Stimulated activated CD8-positive, alpha-beta memory T cell treated with anti-CD3 and anti-CD28 coated beads, Interleukin-7, amount 100 ng/mL, for 1 hour (primary cell): Measurements from ENCODE around the gene KCTD16.
A peak's percentile ranks its signal among the peaks of the same experiment; 100 is the strongest.

Experiments used
- DNase-seq, 2 donors: peaks; one replicate each; pipeline ENCODE4 v3.0.0-alpha.2; 2020; ENCODE audit warnings: low read depth in 2 of 2

Gene KCTD16

DNA sequence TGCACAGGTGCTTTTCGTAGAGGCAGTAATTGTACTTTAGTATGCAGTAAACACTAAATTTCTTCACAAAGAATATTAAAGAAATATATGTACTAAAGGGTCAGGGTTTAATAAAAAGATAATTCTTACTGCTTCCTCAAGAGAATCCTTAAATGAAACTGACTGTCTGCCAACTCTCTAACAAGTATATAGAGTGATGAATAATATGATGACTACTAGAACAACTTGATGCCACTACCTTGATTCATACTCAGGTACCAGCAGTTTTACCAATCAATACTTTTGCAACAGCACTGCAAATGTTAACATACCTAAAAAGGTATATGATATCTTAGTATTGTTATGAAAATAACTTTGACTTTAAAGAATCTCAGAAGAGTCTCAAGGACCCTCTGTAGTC lies 4.0 kb upstream of the KCTD16 start:
- no peak for DNase-seq

DNA sequence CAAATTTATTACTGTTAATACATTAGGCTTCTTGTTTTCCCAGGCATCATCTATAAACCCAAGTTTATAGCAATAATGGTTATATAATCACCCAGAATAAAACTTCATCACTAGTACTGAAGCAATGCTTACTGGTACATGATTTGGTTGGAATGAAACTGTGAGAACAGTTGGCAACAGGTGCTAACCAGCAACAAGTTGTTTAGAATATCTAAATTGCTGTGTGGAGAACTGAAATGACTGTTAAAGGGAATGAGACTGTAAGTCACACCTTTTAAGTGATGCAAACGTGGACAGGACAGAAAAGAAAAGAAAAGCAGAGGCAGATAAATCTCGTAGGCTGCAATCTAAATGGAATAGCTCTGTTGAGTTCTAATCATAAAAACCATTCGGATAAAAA lies 2.7 kb upstream of the KCTD16 start:
- DNase-seq = no peak

DNA sequence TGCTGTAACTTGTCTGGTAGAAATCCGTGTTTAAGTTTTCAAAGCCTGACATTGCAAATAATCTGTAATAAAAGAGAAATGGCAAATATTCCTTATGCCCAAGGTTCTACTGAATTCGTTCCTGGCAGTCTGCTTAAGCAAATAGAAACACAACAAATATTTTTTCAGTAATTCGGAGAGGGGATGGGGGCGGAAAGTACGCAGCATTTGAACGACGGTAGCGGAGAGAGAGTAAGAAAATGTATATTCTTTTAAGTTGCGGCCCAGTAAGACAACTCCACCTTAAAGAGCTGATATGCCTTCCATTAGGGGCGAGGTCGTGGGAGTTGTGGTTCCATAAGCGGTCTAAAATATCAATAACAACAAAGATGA lies 783 bp upstream of the KCTD16 start:
- no peak for DNase-seq

DNA sequence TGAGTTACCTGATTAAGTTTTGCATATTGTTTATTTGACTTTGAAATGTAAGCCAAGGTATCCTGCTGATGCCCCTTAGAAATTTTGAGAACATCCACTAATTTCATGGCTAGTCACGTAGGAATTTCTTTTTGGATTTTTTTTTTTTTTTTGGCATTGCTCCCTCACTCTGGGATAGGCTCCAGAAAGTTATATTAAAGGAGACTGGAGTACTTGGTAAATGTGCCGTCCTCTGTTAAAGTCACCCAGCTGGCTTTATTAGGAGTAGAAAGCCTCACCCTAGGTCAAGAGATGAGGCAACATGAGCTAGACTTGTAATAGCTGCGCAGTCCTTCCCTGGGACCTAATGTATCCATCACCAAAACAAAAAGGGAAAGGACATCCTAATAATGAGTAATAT lies 3.1 kb downstream of the KCTD16 start:
- DNase-seq = no peak

DNA sequence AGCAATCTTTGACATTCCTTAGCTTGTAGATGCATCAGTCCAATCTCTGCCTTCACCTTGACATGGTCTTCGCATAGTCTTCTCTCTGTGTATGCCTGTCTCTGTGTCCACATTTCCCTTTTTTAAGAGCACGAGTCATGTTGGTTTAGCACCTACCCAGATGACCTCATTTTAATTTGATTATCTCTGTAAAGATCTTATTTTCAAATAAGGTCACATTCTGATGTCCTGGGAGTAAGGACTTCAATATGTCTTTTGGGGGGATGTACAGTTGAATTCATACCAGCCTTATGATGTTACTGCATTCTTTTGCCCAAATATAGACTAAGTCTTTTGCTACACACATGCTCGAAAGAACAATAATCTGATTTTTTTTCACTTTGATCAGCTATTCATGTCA lies 6.9 kb downstream of the KCTD16 start:
- no peak for DNase-seq

DNA sequence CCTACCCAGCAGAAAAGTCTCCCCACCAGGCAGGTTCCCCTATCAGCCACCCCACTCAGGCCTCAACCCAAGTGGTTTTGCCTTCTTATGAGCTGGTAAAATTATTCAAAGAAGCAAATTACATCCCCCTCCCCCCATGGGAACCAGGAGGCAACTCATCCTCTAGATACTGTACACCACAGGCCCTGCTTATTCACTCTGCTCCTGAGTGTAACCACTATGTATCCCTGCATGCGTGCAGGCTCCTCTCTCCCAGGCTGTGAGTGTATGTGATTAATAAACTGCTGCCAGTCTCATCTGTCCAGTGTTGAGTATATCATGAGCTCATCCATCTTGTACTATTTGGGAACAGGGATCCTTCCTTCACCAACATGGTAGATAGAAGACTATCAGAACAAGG lies 8.6 kb downstream of the KCTD16 start:
- DNase-seq = no peak

DNA sequence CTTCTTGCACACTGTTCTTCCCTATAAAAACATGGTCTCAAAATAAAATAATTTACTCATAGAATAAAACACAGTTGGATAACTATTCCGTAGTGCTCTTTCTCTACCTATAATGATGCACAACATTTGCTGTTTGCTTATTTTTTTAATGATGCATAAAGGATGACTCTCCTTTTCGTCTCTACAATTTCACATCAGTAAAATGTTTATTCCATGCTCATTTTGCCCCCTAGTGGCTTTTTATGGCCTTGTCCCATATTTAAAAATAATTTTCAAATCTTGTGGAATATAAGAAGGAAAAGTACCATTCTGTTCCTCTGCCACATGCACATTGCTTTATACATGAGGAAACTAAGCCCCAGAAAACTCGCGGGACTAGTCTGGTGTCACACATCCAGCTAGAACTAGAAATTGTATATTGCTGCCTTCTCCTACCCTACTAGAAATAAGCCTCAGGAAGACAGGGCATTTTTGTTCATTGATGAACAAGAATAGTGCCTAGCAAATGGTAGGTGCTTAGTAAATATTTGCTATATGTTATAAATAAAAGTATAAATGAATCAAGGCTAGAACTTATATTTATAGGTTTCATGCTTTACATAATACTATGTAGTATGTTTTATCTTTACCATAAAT lies 12.7 kb downstream of the KCTD16 start:
- DNase-seq = no peak

DNA sequence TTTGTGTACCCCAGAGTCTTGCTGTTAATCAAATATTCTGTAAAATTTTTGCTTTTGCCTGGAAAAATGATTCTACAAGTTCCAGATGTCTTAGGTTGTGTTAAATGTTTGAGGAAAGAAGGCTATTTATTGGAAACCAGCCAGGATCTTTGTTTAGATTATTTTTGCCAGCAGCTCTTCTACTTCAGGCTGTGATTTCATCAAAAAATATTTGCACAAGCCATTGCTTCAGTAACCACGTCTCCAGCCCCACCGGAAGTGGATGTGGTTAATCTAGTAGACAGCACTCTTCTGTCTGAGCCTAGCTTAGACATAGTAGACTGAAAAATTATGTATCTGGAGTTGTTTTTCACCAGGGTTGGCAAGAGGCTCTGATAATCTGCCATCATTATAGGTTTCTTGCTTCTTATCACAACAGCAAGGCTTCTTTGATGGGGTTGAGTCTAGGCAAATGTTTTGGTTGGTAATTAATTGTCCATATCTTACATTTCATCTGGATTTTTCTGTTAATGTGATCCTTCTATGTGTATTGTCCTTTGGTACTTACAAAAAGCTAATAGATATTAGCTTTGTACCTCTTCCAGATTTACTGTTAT lies 17.1 kb downstream of the KCTD16 start:
- DNase-seq = peak; percentile 48 to 64

DNA sequence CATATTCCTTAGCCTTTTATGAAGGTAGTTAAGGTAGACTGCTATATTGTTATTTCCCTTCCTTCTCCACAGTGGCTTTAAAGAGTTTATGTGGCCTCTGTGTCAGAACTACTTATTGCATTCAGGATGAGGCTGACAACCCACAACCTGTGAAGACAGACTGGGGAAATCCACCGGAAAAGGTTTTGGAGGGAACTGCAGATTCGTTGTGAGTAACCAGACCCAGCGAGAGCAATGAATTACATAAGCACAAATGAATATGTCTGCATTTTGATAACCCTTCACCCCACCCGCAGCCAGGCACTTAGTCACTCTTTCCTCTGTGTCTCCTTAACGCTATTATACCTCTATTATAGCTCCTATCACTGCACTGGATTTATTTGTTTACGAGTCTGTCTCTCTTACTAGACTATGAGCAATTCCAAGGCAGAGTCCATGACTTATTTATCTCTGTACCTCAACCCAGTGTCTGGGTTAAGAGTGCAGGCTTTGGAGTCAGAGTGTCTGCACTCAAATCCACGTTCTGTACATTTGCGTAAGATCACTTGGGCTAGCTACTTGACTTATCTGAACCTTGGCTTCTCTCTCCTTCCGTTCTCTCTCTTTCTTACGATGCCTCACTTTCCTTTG lies 19.2 kb downstream of the KCTD16 start:
- peak; percentile 40 to 50 for DNase-seq

DNA sequence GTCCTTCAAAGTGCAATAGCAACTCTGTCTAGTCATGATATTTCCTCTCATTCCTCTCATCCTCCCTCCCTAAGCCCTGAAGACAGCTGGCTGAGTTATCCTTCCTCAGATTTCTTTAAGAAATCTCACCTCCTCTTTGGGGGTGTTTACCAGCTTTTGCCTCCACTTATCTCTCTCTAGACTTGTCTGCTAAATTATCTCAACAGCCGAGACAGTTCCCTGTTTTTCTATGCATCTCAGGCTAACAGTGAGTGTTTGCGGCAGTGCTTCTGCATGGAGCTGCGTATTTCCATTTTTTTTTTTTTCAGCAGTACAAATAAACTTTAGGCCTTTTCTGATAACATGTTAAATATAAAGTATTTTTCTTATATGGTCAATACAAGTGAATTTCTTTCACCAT lies 20.9 kb downstream of the KCTD16 start:
- no peak for DNase-seq

DNA sequence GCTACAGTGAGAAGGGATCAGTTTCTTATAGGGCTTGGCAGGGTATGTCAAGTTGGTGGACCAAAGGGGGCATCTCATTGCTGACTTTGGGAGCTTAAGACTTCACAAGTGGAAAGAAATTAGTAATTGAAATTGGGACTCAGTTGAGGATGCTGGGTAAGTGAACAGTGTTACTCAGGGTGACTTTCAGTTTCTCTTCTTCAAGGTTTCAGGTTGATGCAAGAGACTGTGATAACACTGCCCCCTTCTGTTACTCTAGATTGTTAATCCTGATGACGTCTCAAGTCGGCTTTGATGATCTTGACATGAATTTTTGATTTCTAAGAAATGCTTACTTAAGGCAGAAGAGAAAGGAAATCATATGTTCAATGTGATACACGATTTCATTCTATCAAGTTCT lies 21.3 kb downstream of the KCTD16 start:
- no peak for DNase-seq

DNA sequence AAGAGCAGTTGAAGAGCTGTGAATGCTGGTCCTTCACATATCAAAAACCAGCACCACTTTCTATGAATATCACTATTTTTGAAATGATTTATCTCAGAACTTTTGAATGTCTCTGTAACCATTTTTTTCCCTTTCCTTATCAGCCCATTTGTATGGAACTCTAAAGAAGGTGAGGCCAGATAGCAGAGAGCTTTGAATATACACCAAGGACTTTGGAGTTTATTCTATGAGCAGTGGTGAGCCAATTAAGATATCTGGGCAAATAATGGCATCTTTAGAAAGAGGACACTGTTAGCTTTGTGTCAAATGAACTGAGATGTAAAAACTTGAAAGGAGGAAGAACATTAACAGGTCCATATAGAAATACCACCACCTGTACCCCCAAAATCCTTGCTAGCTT lies 22.0 kb downstream of the KCTD16 start:
- DNase-seq = no peak

DNA sequence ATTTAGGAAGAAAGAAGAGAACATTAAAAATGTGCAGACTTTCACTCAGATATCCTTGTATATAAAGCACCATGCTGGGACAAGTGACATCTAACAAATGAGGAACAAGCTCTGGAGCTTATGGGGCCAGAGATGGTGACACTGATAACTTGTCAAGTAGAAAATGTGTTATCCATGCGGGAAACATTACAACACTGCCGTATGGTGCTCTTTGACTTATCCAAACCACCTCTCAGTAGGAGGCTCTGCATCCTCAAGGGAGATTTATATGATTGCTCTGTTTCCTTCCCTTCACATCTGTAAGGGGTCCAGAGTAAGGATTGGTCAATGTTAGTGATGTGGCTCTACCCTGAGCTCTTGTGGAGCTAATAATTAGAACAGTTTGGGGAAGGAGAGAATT lies 23.5 kb downstream of the KCTD16 start:
- no peak for DNase-seq

DNA sequence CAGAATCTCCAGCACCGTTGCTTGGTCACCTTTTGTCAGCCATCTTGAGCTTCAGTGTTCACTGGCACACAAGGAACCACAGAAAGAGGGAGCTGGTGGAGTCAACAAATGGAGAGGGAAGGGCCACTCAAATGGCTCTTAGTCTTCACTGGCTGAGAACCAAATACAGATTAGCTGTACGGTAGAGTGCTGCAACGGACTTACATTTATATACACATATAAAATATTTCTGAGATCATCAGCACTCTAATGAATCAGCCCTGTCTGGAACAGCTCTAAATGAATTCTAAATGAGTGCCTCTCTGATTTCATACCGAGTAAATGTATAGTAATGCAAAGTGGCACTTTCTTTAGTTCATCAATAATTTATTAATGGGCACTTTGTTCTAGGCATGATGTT lies 24.8 kb downstream of the KCTD16 start:
- DNase-seq = no peak

DNA sequence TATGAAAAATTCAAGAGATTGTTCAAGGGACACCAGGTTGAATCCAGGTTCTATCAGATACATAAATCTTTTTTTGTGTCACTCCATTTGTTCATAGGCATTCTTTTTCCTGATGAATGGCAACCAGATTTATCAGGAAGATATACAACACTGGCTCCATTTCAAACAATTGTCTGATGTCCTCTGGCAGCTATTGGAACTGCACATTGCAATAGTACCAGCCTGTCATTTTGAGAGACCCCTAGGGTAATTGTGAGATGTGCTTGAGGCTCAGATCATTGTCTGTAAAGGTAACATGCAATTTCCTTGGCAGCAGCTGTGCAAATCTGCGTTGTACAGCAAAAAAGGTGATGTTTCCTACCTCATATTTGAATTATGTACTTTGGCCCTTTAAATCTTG lies 25.9 kb downstream of the KCTD16 start:
- DNase-seq = no peak

DNA sequence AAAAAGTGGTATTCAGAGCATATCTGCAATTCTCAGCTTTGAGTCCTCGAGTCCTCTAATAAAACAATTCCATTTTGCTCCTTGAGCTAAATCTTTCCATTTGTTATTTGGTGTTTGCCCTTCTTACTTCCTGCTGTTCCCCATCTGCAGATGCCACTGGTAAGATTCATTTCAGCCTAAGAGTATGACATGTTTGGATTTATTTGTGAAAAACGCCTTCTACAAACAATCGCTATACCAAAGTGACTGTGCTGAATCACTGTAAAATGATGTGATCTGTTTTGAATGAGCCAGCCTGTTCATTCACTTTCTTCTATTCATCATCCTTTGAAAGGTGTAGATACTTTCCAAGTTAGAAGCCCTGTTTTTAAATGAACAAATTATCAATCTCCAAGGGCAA lies 27.7 kb downstream of the KCTD16 start:
- DNase-seq = no peak

DNA sequence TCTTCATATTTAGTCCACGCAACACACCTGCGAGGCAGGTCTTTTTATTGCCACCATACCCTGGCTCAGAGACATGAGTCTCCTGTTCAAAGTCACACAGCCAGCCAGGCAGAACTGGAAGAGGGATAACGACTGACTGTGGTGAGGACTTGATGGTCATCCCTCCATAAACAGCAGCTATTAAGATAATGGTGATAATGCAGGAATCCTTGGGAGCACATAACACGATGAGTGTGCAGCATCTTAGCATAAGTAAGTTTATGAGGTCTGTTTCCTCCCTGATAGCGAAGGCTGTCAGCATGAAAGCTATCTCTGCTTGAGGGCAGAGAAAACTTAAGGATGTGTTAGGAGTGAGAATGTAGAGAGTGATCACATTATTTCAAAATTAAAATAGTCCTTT lies 30.9 kb downstream of the KCTD16 start:
- no peak for DNase-seq

DNA sequence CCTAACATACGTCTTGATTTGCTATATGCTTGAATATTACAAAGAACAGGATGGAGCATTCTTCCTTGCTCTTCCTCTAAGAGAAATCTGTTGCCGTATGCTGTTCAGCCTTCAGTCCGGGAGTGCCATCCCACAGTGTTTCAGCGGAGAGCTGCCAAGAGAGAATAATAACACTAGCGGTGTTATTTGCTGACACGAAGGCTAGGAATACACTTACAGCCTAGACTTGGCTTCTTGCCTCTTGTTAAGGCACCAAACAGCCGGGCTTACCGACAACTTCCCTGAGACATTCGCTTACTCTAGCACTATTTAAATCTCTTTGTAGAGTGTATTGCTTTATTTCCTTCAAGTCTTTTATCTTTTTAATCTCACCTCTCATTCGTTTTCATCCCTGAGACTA lies 31.4 kb downstream of the KCTD16 start:
- DNase-seq = no peak

DNA sequence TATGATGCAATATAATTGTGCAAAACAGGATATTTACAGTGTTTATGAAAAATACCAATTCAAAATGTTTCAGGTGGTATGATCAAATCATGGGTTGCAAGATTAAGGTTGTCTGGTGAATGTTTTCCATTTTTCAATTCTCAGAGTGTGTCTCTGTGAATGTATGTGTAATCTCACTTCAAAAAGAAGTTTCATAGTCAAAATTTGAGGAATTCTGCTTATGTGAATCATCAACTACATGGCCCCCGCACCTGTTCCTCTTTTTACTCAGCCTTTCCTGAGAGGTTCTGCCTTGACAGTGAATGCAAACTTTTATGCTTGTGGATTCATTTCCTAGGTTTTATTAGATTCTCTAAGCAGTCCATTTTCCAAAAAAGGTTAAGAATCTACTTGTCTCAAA lies 32.1 kb downstream of the KCTD16 start:
- no peak for DNase-seq

DNA sequence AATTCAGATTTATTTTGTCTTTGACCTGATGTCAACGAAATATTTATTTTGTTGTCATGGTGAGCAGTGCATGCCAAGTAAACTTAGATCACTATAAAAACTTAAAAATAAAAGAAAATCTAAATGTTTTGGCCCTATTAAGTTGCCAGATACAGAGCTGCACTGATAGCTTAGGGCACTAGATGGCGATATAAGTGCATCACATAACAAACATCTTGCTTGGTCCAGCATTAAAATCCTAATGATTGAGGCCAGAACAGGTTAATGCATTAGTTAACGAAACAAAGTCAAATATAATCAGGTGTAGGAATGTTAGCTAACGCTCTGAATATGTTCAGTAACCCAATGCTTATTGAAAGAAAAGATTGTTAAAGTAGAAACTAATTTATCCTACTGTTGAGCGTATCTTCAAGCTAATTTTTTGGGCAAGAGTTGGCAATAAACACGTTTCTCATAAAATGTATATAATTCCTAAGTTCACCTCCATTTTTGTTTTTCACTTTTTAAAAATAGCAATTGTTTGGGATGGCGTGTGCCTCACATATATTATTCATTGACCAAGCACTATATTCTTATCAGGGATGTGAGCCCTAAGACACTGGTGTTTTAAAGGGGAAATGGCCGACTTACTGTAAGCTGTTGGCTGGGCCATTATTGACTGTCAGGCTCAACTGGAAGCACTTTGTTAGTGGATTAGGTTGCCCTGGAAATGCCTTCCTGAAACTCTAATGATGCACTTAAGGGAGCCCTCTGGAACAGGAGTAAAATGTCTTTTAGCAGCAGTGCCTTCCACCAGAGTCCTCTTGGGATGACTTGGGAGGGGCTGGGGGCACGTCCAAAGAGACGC lies 33.3 kb downstream of the KCTD16 start:
- DNase-seq = no peak

DNA sequence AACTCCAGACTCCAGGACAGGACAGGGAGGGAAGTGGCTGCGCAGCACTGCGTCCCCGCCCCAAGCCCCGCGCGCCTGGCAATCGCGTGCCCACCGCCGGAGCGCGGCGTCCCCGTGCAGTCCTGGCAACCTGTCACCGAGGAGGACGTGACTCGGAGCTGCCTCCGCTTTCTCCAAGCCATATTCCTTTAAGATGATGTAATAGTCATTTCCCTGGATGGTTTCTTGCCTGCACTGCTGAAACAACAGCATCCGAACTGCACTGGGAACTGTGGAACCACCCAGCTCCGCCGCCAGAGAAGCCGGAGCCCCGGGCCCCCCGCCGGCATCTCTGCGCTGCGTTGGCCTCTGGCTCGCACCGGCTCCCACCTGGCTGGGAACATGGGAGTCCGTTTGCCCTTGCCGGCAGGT lies 34.5 kb downstream of the KCTD16 start:
- no peak for DNase-seq

DNA sequence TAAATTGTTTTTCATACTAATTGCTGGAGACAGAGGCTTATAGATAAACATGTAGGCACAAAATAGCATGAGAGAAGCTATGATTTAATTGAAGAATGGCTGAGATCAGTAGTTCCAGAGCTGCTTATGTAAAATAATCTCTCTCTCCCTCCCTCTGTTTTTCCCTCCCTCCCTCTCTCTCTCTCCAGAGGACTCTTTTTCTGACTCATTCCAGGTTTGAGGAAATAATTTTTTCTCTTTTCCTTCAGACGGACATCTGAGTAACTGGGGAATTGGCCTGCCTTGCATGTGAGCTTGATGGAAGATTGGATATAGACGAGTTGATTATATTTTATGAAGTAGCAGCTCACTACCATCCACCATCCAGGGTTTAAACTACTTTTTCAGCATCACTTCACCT lies 35.5 kb downstream of the KCTD16 start:
- no peak for DNase-seq
